Dermis blood vessel endothelial cell (primary cell): ENCODE measurements around the gene ARHGAP33. TPM values are rescaled to one million over a fixed set of nuclear protein-coding genes. Genes with fewer than 3 reads are reported as not detected.

Experiments
- DNase-seq: peaks from one replicate; pipeline ENCODE4 v3.0.0; 2010
- total RNA-seq: library from RNA; depleted of rRNA; stranded (reverse); fragments of >200 nt; gene quantifications from 2 replicates; pipeline ENCODE4 v1.2.3, GENCODE V29; 2014

Gene ARHGAP33
- total RNA-seq, 1 donor from 2014 or later: 4.8 TPM

DNA sequence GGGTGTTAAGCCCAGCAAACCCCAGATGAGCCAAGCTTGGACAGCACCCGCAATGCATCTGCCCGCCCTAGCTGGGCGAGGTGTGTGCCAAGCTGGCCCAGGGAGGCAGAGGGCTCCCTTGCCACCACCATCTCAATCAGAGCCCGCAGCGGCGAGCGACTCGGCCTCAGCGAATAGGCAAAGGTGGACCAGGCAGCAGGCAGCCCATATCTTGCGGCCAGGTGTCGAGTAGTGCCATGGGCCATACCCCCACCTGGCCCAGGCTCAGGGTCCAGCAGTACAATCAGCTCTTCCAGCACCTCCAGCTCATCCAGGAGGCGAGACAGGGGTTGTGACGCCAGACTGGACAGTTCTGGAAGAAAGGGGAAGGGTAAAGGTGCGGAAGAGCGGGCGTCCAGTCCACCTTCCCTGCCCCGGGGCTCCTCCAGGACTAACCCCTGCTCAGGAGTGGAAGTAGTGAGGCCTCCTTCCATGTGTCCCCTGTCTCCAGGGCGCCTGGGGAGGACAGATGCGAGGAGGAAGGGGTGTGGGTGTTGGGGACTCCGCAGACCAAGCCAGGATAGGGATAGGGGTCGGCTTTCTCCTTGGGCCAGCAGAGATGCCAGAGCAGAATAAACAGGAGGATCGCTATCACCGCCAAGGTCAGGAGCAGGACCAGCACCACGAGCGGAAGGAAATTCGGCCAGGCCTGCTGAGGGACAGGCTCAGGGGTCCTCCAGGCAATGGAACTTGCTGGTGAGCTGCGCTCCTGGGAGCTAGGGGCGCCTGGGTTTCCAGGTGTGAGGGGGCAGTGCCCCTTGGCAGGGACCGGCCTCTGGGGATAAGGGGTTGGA is 35.9 kb upstream of the ARHGAP33 start:
- no peak for DNase-seq

DNA sequence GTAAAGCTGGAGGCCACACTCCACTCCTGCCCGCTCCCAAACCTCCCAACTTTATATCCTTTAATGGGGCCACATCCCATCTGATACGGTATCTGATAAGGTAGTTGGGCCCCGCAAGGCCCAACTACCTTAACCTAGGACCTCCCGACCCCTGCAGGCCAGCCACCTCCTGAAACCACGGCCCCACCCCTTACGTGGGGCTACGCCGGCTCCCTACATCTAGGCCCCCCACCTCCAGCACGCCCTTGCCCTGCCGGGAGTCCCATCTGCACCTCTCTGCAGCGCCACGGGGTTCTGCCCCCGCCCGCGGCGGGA is 35.3 kb upstream of the ARHGAP33 start:
- no peak for DNase-seq

DNA sequence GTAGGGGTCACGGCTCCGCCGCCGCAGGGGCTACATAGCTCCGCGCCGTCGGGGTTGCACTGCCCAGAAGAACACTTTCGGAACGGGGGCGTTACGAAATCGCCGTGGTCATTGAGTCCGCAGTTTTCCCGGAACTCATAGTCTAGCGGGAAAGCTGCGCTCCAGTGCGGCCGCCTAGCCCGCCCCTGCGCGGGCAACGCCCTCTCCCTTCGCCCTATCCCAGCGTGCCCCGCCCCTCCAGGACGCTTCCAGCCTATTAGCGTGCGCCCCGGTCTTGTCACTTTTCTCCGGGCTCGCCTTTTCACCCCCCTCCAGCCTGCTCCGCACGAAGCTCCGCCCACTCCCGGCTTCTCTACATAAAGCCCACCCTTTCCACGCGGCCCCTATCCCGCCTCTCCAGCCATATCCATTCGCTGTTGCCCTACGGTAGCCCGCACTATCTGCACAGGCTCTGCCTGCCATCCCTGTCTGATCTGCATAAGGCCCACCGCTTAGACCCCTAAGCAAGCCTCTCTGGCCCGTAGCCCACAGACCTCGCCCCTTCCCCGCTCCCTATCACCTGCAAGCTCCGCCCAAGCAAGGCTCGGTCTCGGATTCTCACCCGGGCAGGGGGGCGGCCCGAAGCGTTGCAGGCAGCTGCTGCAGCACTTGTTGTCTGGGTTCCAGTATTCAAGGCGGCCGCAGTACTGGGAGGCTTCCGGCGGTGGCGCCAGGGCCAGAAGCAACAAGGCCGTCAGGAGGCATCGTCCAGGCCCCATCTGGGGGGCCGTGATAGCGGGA is 34.8 kb upstream of the ARHGAP33 start:
- DNase-seq: peak; percentile 96

DNA sequence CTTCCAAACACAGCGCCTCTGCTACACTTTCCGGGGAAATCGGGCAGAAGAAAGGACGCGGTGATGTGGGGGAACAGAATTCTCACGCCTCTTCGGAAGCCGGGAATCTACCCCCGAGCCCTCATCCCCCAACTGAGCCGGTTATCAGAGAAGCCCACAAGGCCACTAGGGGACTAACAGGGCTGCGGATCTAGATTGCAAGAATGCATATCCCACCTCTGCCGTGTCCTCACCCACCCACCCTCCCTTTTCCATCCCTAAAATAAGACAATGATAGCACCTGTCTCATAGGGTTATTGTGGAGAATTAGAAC is 34.2 kb upstream of the ARHGAP33 start:
- no peak for DNase-seq

DNA sequence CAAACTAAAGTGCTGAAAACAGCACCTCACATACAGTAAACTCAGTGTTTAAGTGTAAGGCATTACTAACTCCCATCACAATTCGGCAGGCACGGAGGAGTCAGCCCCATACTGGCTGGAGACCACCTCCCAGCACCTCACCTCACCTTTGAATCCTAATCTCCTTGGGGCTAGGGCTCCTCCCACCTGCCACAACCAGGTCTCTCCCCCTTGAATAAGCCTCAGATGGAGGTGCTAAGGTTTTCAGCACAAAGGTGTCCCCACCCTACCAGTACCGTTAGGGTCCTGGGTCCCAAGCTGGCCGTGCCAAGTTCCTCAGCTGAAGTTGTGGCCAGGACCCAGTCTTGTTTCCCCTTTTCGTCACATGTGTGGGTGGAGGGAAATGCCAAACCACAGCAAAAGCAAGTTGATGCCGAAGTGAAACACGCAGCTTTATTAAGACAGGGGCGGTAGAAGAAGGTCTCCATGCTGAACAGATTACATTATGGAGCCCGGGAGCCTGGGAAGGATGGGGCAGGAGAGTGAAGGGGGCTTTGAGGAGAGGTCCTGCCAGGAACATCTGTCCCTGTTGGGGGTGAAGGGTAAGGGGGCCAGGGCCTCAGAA is 33.1 kb upstream of the ARHGAP33 start, which contains the start of gene IGFLR1:
Gene IGFLR1, minus strand, starts transcription at position 332 of the 604 bp plus-strand sequence. CDS start 1,272 bp downstream, outside the sequence.
- no peak for DNase-seq

DNA sequence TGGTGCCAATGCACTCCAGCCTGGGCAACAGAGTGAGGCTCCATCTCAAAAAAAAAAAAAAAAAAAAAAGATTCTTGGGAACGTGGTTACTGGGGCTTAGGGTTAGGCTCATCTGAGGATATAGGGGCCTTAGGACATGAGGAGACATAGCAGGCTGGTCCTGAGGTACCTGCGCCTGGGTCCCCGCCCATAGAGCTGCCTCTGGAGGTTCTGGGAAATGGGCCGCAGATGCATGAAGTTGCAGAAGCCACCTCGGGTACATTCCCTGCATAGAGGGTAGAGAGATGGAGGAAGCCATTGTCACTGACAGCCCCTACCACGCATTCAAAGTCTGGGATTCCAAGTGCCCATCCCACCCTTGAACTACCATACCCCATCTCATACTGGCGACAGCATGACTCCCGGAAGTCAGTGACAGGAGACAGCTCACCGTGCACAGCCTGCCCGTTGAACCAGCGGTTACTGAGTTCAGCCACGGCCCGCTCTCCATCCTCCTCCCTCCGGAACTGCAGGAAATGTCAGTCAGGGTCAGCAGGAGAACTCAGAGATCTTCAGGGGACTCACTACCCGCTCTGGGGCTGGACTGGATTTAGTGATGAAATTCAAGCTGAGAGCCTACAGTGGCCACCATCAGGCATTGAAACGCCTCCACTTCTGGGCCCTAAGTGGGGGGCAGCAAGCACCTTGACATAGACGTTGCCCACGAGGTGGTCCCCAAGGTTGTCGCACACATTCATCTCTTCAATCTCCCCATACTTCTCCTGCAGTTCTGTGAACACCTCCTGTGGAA is 31.5 kb upstream of the ARHGAP33 start:
- no peak for DNase-seq

DNA sequence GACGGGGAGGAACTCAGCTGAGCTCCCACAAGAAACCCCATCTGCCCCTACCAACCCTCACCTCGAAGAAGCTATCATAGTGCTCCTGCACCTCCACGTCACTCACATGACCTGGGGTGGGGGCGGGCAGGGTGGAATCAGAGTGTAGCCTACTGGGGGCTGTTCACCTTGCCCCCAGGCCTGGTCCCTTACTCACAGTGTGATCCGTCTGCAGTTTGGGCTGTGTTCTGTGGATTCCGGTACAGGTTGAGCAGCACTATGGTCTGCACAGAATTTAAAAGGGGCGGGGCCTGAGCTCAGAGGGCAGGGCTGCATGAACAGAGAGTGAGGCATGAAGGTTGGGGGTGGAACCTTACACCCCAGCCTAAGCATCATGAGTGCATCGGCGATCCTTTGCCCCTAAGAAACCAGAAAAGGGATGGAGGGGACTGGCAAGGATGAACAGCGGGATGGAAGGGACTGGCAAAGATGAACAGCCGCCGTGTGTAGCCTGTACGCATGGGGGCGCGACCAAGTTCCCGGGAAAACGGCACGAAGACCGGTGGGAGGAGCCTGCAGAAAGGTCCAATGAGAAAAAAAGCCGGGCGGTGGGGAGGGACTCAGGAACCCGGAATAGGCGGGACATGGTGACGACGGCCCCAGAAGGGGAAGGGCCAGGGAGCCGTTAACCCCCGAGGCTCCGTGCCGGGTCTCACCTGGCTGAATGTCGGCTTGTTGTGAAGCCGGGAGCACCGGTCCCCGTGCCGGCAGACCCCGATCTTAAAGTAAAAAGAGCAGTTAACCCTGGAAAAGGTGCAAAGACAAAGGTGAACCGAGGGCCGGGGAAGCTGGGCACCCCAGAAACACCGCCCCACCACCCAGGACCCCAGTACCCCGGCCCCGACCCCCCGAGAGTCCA is 30.7 kb upstream of the ARHGAP33 start:
- peak; percentile 97 for DNase-seq

DNA sequence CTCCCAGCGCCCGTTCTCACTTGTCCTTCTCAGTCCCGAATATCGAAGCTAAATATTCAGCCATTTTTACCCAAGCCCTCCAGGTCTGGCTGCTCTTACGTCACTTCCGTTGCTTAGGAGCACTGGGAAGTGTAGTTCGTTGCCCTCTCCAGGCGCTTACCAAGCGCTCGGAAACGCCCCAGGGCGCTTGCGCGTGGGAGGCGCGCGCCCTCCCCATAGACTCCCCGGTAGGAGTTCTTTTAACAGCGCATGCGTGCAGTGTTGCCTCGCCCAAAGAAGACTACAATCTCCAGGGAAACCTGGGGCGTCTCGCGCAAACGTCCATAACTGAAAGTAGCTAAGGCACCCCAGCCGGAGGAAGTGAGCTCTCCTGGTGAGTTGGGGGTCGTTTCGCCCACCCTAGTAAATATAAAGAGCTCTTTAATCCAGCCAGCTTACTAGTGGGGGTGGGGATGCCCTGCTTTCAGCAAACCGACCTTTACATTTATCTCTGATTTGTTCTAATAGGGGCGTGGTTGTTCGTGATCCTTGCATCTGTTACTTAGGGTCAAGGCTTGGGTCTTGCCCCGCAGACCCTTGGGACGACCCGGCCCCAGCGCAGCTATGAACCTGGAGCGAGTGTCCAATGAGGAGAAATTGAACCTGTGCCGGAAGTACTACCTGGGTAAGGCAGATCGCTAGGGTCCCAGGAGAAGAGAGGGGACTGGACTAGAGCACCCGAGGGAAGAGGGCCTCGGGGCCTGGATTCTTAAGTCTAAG is 29.9 kb upstream of the ARHGAP33 start, which contains the start of the genes PSENEN and U2AF1L4:
Gene PSENEN, plus strand, starts transcription at position 324 of the 759 bp plus-strand sequence. Its CDS starts 280 bp downstream, at position 604.
Gene U2AF1L4, minus strand, starts transcription at position 91 of the 759 bp plus-strand sequence. Its CDS starts 27 bp downstream, at position 64.
- DNase-seq: peak; percentile 100

DNA sequence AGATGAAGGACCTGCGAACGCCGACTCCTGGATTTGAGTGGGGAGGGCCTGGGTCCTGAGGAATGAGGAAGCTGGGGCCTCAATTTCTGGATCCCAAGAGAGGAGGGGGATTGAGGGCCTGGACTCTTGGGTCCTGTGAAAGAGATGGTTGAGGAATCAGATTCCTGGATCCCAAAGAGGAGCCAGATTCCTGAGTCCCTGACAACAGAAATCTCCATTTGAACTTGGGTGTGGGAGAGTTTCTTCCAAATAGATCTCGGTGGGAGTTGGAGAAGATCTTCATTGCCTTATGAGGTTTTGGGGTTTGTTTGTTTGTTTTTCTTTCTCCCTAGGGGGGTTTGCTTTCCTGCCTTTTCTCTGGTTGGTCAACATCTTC is 29.3 kb upstream of the ARHGAP33 start:
- no peak for DNase-seq

DNA sequence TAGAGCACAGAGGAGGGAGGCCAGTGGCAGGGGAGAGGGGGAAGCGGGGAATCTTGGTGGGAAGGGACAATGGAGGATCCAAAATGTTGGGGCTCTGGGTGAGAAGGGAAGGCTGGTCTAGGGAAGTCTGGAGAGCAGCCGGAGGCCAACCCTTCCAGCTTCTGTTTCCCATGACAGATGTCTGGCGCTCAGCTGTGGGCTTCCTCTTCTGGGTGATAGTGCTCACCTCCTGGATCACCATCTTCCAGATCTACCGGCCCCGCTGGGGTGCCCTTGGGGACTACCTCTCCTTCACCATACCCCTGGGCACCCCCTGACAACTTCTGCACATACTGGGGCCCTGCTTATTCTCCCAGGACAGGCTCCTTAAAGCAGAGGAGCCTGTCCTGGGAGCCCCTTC is 28.8 kb upstream of the ARHGAP33 start:
- no peak for DNase-seq

DNA sequence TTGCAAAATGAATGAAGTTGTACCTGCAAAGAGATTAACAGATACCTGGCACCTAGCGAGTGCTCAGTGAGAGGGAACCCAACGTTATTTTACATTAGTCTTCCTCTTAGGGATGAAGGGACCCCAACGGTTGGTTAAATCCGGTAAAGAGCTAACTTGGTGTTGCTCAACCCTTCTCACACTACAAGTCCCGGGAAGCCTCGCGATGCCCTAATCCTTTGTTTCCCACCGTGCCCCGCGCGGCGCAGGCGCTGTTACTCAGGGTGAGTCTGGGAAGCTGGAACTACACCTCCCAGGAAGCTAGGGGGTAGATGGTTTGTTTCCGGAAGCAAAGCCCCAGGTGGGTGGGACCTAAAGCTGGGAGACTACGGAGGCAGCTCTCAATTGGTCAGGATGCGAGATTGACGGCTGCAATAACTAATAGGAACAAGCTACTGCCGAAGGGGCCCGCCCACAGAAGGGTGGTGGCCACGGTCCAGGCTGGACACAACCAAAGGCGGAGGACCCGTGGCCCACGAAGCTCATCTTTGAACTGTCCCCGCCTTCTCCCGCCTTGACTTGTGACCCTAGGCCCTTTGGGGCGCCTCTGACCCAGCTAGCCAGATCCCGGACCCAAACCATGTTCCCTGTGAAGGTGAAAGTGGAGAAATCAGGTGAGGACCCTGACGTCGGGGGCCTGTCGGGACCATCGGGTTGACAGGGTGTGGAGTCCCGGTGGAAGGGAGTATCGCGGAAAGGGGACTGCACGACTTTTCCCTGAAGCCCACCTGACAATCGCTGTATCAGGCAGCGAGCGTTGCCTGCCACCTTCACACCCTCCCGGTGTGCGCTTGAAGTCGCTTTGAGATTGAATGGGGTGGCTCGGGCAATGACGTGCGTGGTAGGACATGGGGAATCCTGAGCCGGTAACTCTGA is 27.0 kb upstream of the ARHGAP33 start, which contains the start of gene LIN37:
Gene LIN37, plus strand, starts transcription at position 471 of the 915 bp plus-strand sequence. Its CDS starts 149 bp downstream, at position 620.
- DNase-seq: peak; percentile 100

DNA sequence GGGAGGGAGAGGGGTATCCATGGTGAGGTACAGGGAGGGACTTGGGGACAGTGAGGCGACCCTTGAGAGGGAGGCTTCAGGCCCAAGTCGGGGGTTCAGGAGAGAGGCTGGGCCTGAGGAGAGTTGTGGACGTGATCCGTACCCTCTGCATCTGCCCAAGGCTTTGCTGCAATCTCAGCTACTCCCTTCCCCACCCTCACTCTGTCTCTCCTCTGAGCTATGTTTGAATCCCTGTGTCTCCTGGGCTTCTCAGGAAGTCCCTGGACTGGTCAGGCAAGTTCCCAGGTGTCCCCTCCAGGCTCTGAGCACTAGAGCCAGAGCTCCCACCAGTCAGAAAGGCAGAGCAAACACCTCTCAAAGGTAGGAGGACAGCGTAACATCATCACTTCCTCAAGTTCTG is 25.2 kb upstream of the ARHGAP33 start:
- no peak for DNase-seq

DNA sequence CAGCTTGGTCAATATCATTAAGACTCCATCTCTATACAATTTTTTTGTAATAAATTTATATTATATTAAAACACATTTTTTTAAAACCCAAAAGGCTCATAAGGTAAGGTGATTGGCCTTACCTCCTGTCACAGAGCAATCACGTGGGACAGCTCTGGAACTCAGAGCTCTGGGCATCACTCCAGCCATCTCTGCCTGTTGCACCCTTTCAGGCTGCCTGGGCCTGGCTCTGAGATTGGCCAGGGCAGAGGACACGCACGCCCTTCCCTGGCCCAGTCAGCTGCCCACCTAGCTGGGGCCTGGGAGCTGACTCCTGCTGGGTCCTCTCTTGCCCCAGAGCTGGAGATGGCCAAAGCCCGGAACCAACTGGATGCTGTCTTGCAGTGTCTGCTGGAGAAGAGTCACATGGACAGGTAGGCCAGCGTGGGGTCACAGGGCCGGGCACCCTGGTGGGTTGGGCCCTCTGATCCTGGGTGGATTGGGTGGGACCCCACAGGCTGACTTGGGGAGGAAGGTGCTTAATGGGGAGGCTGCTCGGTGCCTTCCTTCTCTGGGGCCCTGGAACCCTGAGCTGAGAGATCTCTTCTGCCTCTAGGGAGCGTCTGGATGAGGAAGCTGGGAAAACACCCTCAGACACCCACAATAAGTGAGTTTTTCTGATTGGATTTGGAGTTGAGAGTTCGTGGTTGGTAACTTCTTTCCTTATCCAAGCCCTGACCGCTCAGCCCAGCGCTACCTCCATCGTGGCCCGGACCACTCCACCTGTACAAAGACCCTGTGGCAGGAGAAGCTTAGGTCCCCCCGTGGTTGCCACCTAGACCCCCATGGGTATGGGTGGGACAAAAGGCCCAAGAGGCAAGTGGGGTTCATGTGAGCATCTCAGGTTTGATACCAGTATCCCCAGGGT is 23.3 kb upstream of the ARHGAP33 start:
- no peak for DNase-seq

DNA sequence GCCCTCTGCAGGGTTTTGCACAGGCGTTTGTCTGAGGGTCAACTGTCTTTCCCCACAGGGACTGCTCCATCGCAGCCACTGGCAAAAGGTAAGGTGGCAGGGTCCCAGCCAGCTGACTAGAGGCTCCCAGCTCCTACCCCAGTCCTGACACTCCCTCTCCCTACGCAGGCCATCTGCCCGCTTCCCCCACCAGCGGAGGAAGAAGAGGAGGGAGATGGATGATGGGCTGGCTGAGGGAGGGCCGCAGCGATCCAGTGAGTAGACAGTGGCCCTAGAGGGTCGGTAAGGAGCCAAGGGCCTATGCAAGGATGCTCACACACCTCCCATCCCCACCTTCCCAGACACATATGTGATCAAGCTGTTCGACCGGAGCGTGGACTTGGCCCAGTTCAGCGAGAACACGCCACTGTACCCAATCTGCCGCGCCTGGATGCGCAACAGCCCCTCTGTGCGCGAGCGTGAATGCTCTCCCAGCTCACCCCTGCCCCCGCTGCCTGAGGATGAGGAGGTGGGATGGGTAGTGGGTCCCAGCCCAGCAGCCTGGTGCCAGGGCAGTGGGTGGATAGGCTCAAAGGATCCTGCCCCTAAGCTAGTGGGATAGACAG is 22.5 kb upstream of the ARHGAP33 start:
- no peak for DNase-seq

DNA sequence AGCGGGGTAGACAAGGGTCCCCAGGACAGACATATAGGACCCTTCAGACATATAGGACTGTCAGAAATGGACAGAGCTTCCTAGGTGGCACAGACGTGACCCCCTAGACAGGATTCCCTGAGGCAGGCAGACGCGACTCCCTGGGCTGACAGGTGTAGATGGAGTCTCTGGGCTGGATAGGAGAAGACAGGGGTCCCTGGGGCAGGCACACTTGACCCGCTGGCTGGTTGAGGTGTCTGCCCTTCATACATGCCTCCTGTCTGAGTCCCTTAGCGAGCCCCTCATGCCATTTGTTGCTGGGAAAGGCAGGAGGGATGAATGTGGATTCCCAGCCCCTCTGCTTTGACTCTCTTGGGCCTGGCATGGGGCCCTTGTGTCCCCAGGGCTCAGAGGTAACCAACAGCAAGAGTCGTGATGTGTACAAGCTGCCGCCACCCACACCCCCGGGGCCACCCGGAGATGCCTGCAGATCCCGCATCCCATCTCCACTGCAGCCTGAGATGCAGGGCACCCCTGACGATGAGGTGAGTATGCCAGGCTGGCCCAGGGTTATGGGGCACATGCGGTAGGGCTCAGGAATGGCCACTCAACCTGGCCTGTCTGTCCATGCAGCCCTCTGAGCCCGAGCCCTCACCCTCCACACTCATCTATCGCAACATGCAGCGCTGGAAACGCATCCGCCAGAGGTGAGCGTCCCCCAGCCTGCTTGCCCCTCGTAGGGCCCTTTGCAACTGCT is 21.6 kb upstream of the ARHGAP33 start:
- no peak for DNase-seq

DNA sequence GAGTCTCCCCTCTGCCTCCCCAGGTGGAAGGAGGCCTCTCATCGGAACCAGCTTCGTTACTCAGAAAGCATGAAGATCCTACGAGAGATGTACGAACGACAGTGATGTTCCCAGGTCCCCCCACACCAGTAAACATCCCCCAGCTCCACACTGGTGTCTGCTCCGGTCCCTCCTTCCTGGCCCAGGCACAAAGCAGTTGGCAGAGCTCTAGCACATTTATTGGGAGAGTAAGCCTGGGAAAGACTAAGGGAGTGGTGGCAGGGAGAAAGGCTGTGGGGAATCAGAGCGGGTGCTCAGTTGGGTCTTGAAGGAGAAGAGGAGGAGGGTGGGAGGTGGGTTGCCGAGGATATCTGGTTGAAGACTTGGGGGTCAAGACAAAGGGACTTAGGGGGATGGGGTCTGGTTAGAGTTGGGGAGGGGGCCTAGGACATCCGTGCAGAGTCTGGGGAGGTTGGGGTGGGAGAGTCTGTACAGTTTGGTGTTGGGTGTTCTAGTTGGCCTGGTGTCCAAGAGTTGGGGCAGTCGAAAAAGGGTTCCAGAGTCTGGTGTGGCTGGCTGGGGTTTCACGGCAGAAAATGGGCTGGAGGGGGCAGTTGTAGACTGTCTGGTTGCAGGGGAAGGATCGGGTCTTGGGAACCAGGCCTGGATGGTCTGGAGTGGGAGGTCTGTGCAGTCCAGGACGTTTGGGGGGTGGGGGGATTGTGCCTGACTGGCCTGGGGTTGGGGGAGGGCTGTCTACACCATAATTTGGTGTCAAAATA is 20.8 kb upstream of the ARHGAP33 start:
- DNase-seq: no peak
